Cortex of kidney (tissue), 1 donor: ENCODE measurements around the gene CEPT1.
"Not testable (repeated sequence)": the region's sequence is repeated elsewhere in the genome, so short reads cannot be mapped to it uniquely, and the experiment has no call there.

ENCODE experiments used
- DNase-seq: peaks from one replicate; lab custom pipeline; 2025; lab: John Stamatoyannopoulos, UW

Gene CEPT1

DNA sequence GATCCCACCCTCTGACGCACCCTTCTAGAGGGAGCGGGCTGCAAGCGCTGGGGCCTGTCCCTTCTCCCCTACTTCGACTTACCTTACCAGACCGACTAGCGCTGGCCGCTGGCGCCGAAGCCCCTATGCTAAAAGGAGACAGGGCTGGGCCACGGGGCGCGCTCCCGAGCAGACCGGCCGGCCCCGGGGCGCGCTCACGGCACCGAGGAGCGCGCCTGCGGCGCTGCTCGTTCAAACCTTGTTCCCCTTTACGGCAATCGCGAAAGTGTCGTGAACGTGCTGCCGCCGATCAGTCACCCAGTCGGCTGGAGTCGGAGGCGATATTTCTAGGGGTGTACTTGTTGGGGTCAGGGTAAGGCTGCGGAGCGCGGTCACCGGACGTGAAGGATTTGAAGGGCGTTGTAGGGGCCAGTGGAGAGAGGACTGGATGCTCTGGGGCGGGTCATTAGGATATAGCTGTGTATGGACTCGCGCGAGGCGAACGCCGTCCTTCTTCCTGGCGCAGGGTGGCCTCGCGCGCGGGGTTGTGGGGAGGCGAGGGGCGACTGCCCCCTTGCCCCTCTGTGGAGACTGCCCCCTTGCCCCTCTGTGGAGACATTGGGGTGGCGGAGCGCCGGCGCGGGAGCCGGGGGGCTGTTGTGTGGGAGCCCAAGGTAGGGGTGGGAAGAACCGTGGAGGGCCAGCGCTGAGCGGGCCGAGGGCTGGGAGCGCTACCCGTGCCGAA lies at the start of gene CEPT1, which contains the start of gene DRAM2:
Gene CEPT1 (plus strand): TSS at position 268 of the 724 bp plus-strand sequence. CDS start 7,492 bp downstream, outside the sequence.
Gene DRAM2 (minus strand): TSS at position 138 of the 724 bp plus-strand sequence. CDS start 8,539 bp downstream, outside the sequence.
- no peak for DNase-seq

DNA sequence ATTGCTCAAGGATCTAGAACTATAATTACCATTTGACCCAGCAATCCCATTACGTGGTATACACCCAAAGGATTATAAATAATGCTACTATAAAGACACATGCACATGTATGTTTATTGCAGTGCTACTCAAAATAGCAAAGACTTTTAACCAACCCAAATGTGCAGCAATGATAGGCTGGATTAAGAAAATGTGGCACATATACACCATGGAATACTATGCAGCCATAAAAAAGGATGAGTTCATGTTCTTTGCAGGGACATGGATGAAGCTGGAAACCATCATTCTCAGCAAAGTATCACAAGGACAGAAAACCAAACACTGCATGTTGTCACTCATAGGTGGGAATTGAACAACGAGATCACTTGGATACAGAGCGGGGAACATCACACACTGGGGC lies 44.6 kb upstream of the CEPT1 start:
- DNase-seq, result not testable (repeated sequence)

DNA sequence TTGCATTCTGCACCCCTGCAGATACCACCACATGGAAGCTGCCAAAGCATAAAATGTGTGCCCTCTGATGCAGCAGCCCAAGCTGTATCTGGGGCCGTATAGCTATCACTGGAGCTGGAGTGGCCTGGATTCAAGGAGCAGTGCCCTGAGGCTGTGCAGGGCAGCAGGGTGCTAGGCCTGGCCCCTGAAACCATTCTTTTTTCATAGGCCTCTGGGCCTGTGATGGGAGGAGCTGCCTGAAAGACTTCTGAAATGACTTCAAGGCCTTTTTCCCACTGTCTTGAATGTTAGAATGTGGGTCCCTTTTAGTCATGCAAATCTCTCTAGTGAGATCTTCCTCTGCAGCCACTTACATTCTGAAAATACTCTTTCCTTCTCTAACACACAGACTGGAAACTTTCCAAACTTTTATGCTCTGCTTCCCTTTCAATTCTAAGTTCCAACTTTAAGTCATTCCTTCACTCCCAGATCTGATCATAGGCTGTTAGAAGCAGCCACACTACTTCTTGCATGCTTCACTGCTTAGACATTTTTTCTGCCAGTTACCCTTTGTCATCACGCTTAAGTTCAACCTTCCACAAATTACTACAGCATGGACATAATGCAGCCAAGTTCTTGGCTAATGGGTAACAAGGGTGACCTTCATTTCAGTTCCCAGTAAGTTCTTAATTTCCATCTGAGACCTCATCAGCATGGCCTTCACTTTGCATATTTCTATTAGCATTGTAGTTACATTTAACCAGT lies 42.5 kb upstream of the CEPT1 start:
- no peak for DNase-seq

DNA sequence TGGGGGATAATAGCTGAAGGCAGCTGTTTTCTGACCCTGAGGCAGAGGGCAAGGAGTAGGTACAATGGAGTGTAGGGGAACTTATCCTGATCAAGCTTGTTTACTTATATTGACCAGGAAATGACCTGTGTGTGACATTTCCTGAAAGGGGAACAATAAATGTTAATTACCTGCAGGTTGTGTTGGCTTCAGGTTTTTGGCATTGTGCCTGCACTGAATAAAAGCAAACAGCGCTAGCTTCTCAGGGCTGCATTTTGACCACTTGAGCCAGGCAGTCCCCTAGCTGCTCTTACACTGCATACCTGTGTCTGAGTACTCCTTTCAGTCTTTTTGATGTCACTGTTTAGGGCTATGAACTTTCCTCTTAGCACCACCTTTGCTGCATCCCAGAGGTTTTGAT lies 40.7 kb upstream of the CEPT1 start:
- no peak for DNase-seq

DNA sequence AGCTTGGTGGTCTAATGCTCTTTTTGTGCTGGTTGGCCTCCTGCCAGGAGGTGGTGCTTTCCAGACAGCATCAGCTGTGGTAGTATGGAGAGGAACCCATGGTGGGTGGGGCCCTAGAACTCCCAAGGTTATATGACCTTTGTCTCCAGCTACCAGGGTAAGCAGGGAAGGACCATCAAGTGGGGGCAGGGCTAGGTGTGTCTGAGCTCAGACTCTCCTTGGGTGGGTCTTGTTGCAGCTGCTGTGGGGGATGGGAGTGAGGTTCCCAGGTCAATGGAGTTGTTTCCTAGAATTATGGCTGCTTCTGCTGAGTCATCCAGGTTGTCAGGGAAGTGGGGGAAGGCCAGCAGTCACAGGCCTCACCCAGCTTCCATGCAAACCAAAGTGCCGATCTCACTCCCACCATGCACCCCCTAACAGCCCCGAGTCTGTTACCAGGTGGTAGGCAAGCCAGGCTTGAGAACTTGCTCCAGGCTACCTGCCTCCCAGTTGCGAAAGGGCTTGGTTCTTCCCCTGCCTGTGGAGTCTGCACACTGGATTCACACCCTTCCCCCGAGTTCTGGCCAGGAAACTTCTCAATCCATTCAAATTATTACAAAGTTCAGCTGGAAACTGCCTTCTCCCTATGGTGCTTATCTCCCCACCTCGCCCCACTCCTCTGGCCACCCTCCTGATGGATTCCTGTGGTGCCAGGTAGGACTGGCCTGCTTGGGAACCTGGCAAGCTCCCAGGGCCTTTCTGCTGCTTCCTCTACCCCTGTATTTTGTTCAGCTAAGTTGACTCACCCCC lies 38.0 kb upstream of the CEPT1 start:
- DNase-seq, result no peak

DNA sequence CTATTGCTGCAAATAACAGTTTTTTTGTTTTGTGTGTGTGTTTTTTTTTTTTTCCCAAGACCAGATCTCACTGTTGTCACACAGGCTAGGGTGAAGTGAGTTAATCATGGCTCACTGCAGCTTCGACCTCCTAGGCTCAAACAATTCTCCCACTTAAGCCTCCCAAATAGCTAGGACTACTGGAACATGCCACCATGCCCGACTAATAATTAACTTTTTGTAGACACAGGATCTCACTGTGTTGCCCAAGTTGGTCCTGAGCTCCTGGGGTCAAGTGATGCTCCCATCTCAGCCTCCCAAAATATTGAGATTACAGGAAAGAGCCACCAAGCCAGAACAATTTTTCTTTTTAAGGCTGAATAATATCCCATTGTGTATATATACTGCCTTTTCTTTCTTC lies 35.0 kb upstream of the CEPT1 start:
- DNase-seq, result no peak

DNA sequence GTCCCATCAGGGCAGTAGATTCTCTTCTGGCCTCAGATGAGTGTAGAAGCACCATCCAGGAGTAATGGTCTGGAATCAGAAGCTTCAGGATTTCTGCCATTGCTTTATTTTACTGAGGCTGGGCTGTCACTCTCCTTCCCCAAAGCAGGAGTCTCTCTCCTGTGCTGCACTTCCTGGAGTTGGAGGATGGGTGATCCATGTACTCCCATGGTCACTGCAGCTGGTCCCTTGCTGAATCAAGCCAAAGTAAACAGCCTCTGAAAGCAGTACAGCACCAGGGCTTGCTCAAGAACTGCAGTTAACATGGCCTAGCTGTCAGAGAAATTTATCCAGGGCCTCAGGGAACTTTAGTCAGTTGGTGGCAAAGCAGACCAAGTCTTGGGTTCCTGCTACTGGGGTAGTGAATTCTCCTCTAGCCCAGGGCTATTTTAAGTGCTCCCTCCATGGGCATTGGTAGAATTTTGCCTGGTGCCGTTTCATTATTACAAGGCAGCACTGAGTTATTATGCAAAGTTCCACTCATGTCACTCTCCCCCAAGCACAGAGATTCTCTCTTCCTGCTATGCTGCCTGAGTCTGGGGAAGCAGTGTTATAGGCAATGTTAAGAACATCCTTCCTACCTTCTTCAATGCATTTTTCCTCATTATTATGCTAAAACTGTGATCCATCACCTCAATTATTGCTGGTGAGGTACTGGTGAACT lies 29.7 kb upstream of the CEPT1 start:
- DNase-seq, result no peak

DNA sequence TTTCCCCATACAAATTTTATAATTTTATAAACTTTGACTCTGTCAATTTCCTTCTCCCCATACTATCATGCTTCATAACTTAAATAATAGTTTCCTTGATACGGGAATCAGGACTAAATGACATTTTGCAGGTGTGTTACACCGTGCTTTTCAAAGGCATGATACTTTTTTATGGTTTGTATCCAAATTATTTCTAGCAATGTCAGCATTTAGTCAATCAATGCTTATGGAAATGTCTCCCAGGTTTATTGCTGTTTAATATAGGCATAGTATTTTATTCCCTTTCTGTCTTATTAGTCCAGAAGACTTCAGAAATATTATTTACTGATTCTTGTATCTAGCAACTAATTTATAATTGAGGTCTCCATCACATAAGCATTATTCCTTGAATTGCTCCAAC lies 23.5 kb upstream of the CEPT1 start:
- DNase-seq, result no peak

DNA sequence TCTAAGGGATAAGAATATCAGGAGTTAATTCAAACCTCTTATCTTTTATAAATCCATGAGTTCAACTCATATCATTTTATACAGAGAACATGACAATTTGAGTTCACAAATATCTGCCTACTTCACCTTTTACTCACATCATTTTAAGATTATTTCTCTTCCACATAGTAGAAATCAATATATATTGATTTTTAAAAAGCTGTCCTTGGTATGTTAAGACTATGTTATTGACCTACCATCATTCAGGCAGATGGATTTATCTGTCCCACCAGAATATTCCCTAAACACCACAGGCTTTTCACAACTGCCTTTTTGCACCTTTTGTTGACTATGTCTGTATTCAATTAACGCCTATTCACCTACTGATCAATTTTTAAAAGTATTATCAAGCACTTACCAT lies 13.7 kb upstream of the CEPT1 start:
- no peak for DNase-seq

DNA sequence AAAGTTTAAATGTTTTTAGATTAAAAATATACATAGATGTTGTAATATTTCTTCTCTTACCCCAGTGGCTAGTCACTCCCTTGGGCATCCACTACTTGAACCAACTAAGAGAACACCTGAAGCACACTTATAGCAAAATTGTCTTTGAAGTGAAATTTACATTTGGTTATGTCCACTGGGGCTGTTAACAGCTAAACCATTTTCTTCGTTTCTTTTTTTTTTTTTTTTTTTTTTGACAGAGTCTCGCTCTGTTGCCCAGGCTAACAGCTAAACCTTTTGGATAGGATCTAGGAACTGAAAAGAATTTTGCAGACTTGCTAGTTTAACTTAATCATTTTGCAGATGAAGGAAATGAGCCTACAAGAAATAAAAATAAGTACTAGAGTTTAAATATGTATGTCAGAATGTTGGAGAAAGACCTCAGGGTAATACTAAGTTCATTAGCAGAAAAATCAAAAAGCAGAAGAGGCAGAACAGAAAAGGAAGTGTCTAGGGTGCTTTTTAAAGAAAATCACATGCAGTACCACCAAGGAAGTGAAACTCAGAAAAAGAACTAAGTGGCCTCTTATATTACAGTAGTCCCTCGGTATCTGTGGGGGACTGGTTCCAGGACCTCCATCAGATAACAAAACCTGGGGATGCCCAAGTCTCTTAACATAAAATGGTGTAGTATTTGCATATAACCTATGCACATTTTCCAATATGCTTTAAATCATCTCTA lies 11.9 kb upstream of the CEPT1 start:
- no peak for DNase-seq

DNA sequence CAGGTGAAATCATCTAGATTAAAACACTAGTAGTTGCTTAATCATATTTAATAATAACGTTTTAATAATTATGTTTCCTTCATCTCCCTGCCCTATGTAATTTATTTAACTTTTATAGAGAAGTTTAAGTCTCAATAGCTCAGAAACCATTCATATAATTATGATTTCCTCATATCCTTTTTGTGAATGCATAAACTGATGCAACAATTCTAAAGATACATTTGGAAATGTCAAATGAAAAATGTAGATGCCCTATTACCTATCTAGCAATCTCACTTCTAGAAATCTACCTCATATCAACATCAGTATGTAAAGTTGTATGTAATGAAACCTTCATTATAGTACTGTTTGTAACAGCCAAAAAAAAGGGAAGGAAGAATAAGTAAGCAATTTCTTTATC lies 10.6 kb upstream of the CEPT1 start:
- no peak for DNase-seq

DNA sequence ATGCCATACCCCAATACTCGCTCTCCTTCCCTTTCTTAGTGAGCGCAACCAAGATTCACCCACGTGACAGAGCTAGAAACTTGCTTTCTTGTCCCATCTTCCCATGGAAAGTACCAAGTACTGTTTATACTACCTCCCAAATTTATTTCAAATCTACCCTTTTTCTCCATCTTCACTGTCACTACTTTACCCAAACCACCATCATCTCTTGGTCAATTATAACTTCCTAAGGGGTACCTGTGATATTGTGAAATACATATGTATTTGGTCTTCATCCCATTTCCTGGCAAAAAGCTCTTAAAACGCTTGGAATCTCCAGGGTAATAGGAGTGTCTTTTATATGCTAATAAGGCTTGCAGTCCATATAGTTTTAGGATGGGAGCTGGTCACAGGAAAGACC lies 8.3 kb upstream of the CEPT1 start:
- DNase-seq, result no peak

DNA sequence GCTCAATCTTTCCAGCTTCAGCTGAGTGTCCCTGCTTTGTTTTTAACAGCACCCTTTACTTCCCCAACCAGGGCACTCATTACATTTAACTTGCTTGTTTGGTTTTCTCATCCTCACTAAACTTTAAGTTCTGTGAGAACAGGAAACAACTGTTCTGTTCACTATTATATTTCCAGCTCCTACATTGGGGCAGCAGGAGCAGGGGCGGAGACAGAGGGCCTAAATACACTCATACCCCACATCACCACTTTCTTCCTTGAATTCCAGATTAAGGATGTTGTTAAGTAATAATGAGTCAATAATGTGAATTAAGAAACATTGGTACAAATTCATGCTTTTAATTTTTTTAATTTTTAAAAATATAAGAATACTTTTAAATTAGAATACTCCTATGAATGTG lies 6.2 kb upstream of the CEPT1 start:
- no peak for DNase-seq

DNA sequence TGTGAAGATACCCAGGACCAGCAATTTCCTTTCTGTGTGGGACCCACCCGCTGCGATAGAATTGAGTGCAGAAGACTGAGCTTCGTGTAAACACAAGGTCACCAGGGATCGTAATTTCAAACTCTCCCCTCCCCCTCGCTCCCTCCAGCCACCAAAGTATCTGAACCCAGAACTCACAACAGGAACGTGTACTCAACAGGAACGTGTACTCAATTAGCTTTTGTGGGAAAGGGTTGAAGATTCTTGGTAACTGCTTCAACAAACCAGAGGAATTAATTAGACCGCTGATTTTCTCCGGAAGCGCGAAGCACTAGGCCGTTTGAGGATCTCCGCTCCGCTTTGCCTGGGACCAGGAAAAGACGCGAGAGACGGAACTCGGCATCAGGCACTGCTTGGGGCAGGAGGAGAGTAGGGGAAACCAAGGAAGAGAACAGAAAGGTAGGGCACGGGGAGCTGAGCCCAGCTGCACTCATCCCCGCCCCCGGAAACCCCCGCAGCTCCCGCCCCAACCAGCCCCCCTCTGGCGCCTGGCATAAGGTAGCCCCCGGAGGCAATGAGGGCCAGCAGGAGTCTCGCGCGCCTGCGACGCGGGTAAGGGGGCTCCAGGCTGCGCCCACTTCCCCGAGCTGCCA lies 583 bp upstream of the CEPT1 start:
- no peak for DNase-seq

DNA sequence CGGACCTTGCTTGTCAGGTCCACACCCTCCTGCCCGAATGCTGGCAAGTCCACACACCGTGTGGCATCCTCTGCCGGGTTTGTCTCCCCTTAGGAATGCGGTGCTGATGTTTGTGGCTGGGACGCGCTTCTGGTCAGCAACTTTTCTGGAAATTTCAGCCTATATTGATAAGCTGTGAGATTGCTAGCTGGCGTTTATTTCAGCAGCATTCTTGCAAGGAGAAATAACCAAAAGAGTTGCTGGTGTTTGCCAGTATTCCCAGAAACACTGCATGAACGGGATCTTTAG lies 601 bp downstream of the CEPT1 start:
- no peak for DNase-seq

DNA sequence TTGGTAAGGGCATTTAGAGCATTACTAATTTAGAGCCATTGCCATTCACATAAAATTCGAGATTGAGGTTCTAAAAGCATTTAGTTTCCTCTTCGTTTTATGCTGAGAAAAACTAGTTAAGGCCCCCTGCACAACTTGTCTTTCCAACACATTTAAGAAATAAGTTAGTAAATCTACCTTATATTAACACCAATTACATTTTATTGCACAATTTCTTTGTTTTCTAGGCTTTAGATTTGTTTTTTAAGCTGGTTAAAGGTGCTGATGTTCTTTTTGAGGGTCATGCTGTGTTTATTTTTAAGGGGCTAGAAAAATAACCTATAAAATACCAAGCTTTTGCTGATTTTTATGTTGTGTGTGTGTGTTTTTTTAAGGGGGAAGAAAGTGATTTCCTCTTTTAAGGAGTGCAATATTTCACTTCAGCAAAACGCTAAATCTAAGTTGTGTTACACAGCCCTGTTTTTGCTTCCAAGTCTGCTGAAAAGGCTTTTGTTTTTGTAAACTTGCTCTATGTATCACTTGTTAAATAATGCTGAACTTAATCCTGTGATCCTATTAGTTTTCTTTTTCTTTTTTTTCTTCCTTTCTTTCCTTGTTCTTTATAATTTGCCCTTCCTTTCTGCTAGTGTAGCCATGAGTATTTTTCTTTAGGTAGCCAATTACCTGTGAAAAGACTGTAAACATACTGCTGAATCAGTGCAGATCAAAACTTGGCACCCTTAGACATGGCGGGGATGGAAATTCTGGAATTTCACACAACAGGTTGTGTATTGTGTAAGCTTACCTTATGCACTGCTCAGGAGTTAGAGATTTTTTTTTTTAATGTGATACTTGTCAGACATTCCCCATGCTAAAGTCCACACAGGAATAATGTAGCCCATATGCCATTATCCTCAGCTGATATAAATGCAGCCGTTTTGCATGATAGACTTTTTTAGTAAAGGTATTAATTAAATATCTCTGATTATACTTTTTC lies 1.5 kb downstream of the CEPT1 start:
- no peak for DNase-seq

DNA sequence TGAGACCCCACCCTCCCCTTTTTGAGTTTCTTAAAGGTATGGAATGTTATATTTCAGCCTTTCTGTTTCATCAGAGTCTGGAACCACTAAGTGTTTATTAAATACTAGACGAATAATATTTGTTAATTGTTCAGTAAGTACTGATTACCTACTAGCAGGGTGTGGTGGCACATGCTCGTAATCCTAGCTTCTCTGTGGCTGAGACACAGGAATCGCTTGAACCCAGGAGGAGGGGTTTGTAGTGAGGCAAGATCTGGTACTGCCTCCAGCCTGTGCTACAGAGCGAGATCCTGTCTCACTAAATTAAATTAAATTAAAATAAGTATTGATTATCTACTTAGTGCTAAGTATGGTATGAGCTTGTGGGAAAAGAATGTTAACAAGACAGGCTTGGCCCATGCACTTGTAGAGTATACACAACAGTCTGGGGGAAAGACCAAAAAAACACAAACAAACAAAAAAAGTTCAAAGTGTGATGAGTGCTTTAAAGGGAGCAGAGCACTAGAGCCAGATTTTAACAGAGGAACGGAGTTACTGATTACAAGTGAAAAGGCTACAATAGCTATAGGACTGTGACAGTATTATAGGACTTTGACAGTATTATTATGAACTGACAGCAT lies 2.4 kb downstream of the CEPT1 start:
- DNase-seq, result no peak

DNA sequence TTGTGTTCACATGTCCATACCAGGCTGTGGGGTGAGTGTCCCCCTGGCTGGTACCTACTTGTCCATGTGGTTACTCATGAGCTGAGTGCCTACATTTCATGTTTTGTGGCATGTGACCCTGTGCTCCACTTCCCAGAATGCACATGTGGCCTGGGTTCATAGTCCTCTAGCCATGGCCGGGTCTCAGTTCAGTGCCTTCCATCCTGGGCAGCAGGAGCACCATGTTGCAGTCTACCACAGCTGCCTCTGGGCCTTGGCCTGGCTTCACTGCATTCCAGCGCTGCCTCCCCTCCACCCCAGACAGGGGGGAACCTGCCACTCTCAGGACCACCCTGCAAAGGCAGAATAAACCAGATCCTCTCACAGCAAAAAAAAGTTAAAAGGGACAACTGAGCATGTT lies 5.5 kb downstream of the CEPT1 start:
- no peak for DNase-seq

DNA sequence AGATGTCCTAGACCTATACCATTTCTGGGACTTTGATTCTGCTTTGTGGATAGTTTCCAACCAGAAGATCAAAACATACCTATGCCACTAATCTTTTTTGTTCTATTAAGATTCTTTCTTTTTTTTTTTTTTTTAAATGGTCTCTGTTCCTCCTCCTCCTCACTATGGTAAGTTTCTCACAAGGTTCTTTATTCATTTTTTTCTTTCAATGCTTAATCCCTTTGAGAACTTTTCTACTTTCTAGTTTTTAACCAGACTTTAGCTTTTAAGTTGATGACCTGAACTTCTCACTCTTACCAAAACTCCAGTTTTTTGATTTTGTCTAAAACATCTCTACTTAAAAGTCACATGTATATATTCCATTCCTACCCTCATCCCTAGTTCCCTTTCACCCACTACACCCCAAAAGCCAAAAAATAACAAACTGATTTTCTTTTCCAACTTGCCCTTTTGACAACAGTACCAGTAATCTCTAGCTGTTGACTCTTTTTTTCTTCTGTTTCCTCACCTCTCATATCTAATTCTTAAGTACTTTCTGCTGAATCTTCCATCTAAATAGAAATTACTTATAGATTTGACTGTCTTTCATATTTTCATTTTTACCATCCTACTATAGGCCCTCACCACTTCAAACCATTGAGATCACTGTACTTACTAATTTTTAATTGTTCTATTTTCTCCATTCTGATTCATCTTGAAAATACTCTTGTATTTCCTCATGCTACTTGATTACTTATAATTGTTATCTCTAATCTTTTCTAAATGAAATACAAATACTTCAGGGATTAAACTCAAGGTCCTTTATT lies 6.1 kb downstream of the CEPT1 start:
- no peak for DNase-seq
